Kidney epithelial cell (primary cell): ENCODE measurements around the gene SMARCD3. TPM values are rescaled to one million over a fixed set of nuclear protein-coding genes. Genes with fewer than 3 reads are reported as not detected.

Source experiments
- DNase-seq: peaks from one replicate; pipeline ENCODE4 v3.0.0-alpha.2; 2010; ENCODE audit warnings: low read depth
- H3K27me3 ChIP-seq: 2 replicates; pipeline ENCODE4 v1.6.0; 2011; ENCODE audit warnings: low read length; ENCODE audit not compliant: control insufficient read depth, insufficient read depth
- H3K36me3 ChIP-seq: 2 replicates; pipeline ENCODE4 v1.5.1; 2011; ENCODE audit warnings: low read length; ENCODE audit not compliant: control insufficient read depth, insufficient read depth
- H3K4me3 ChIP-seq: 2 replicates; pipeline ENCODE4 v1.5.1; 2011; ENCODE audit warnings: low read depth, mild to moderate bottlenecking, control low read depth, low read length
- CTCF ChIP-seq: IDR thresholded peaks from 2 replicates; pipeline ENCODE4 v1.5.1; 2011; ENCODE audit warnings: mild to moderate bottlenecking, moderate library complexity, low read length, control low read depth, inconsistent platforms; ENCODE audit not compliant: insufficient read depth, poor library complexity, severe bottlenecking
- total RNA-seq: library from RNA; depleted of rRNA; stranded (reverse); fragments of >200 nt; gene quantifications from 2 replicates; pipeline ENCODE4 v1.2.3, GENCODE V29; 2015

SMARCD3 gene
- total RNA-seq, 1 donor from 2014 or later, result 28.7 TPM

GRCh38 chr7:151228024-151228866 lies 20.2 kb downstream of the SMARCD3 start:
- peaks cover 4% of the 10 kb centered on the region for H3K36me3 ChIP-seq
- no peak for DNase-seq

GRCh38 chr7:151226875-151227782 lies 21.4 kb downstream of the SMARCD3 start, which contains the start of gene ABCF2:
TSS of gene ABCF2 (minus strand) at chr7:151227205. CDS start at chr7:151226458, 747 bp downstream.
- Histone ChIP-seq H3K27me3 (no peaks in the 10 kb centered on the region), H3K4me3 (peak within 1 kb of the TSS; percentile 95), H3K36me3 (peaks cover 4% of the 10 kb centered on the region)
- DNase-seq, result peak; percentile 97
- no peak for TF ChIP-seq CTCF

More at GRCh38 chr7:151228024-151228866, 20.2 kb downstream of the SMARCD3 start:
- Histone ChIP-seq H3K27me3 (no peaks in the 10 kb centered on the region), H3K4me3 (peak overlapping the region; percentile 73)
- TF ChIP-seq CTCF, result no peak

GRCh38 chr7:151226560-151226874 lies 22.0 kb downstream of the SMARCD3 start:
- no peak for TF ChIP-seq CTCF
- no peak for DNase-seq
- Histone ChIP-seq H3K4me3 (peak overlapping the region; percentile 95), H3K27me3 (no peaks in the 10 kb centered on the region), H3K36me3 (peaks cover 4% of the 10 kb centered on the region)

GRCh38 chr7:151225948-151226510 lies 22.5 kb downstream of the SMARCD3 start:
- no peaks in the 10 kb centered on the region for H3K27me3 ChIP-seq
- peaks cover 4% of the 10 kb centered on the region for H3K36me3 ChIP-seq
- no peak for TF ChIP-seq CTCF
- peak overlapping the region; percentile 95 for H3K4me3 ChIP-seq
- no peak for DNase-seq

- Histone ChIP-seq H3K27me3 (no peaks in the 10 kb centered on the region), H3K4me3 (no peak overlapping the region), H3K36me3 (peaks cover 4% of the 10 kb centered on the region)
- no peak for TF ChIP-seq CTCF
- DNase-seq, result no peak
Observed at GRCh38 chr7:151223728-151224127, 24.8 kb downstream of the SMARCD3 start.
